Measurements from ENCODE around the gene DNAH10. TPM values are rescaled to one million over a fixed set of nuclear protein-coding genes. Genes with fewer than 3 reads are reported as not detected.

Gene DNAH10
- total RNA-seq, 1 experiment from 2014 or later, result not detected

GRCh38 chr12:123830675-123831074 is 68.6 kb downstream of the DNAH10 start:
- intact Hi-C loops (cut with micrococcal nuclease; ENCODE audit: unreplicated experiment), result no loop called here
- H3K79me2 ChIP-seq (ENCODE audit: low read depth), result no peaks in the 10 kb centered on the region
- ChIA-PET CTCF (no interaction called here), POLR2A (ENCODE audit: unreplicated experiment) (no interaction called here)
- H3K9me3 ChIP-seq (ENCODE audit: insufficient read depth, low read depth), result no peaks in the 10 kb centered on the region
- no peaks in the 10 kb centered on the region for H3K9me2 ChIP-seq (ENCODE audit: insufficient read depth)
- H3K27ac ChIP-seq, result no peak overlapping the region
- H3K36me3 ChIP-seq (ENCODE audit: low read depth), result no peaks in the 10 kb centered on the region
- no peak overlapping the region for H2AFZ ChIP-seq
- peaks cover 58% of the 10 kb centered on the region for H3K27me3 ChIP-seq (ENCODE audit: insufficient read depth, low read depth)
- TF ChIP-seq CTCF (conservative IDR thresholded peaks at IDR 0.05) (no peak), EZH2 (IDR thresholded peaks at IDR 0.05; ENCODE audit: low read depth) (no peak)
- DNase-seq, result no peak
- H3K4me1 ChIP-seq (replicated peaks; ENCODE audit: insufficient read depth), result no peaks in the 10 kb centered on the region
- H3F3A ChIP-seq (ENCODE audit: insufficient read depth, low read depth), result no peaks in the 10 kb centered on the region
- no peak overlapping the region for H3K4me2 ChIP-seq
- no peak overlapping the region for H3K4me3 ChIP-seq
- BruUV-seq (replicated peaks), result no TSS peak
- no peaks in the 10 kb centered on the region for H4K20me1 ChIP-seq (ENCODE audit: insufficient read depth)

- Histone ChIP-seq H3K4me1 (replicated peaks; ENCODE audit: insufficient read depth) (no peaks in the 10 kb centered on the region), H3K79me2 (ENCODE audit: low read depth) (no peaks in the 10 kb centered on the region), H3K27me3 (ENCODE audit: insufficient read depth, low read depth) (peaks cover 59% of the 10 kb centered on the region), H3K9me2 (ENCODE audit: insufficient read depth) (no peaks in the 10 kb centered on the region), H3K36me3 (ENCODE audit: low read depth) (no peaks in the 10 kb centered on the region), H3K27ac (no peak overlapping the region), H3K4me2 (no peak overlapping the region), H3F3A (ENCODE audit: insufficient read depth, low read depth) (no peaks in the 10 kb centered on the region), H3K4me3 (no peak overlapping the region), H4K20me1 (ENCODE audit: insufficient read depth) (no peaks in the 10 kb centered on the region), H2AFZ (no peak overlapping the region), H3K9me3 (ENCODE audit: insufficient read depth, low read depth) (no peaks in the 10 kb centered on the region)
- DNase-seq, result no peak
- ChIA-PET POLR2A (ENCODE audit: unreplicated experiment) (no interaction called here), CTCF (no interaction called here)
- BruUV-seq (replicated peaks), result no TSS peak
- TF ChIP-seq EZH2 (IDR thresholded peaks at IDR 0.05; ENCODE audit: low read depth), result no peak
- TF ChIP-seq CTCF (conservative IDR thresholded peaks at IDR 0.05), result no peak
- intact Hi-C loops (cut with micrococcal nuclease; ENCODE audit: unreplicated experiment), result no loop called here
Measured at GRCh38 chr12:123832052-123832451, 70.0 kb downstream of the DNAH10 start.

- BruUV-seq (replicated peaks), result no TSS peak
- H3K9me3 ChIP-seq (ENCODE audit: insufficient read depth, low read depth), result no peaks in the 10 kb centered on the region
- ChIA-PET POLR2A (ENCODE audit: unreplicated experiment) (no interaction called here), CTCF (no interaction called here)
- H3K36me3 ChIP-seq (ENCODE audit: low read depth), result no peaks in the 10 kb centered on the region
- no peak overlapping the region for H3K27ac ChIP-seq
- H3K4me3 ChIP-seq, result no peak overlapping the region
- no peaks in the 10 kb centered on the region for H3K9me2 ChIP-seq (ENCODE audit: insufficient read depth)
- no peaks in the 10 kb centered on the region for H4K20me1 ChIP-seq (ENCODE audit: insufficient read depth)
- H3K4me1 ChIP-seq (replicated peaks; ENCODE audit: insufficient read depth), result no peaks in the 10 kb centered on the region
- no peak for TF ChIP-seq CTCF (conservative IDR thresholded peaks at IDR 0.05)
- TF ChIP-seq EZH2 (IDR thresholded peaks at IDR 0.05; ENCODE audit: low read depth), result no peak
- H2AFZ ChIP-seq, result no peak overlapping the region
- no peak overlapping the region for H3K4me2 ChIP-seq
- no peak for DNase-seq
- H3F3A ChIP-seq (ENCODE audit: insufficient read depth, low read depth), result no peaks in the 10 kb centered on the region
- peaks cover 58% of the 10 kb centered on the region for H3K27me3 ChIP-seq (ENCODE audit: insufficient read depth, low read depth)
- no peaks in the 10 kb centered on the region for H3K79me2 ChIP-seq (ENCODE audit: low read depth)
- intact Hi-C loops (cut with micrococcal nuclease; ENCODE audit: unreplicated experiment), result no loop called here
Measured at GRCh38 chr12:123833830-123834229, 71.7 kb downstream of the DNAH10 start.
